ENCODE measurements around the gene NEXN.
"Not testable (repeated sequence)": the region's sequence is repeated elsewhere in the genome, so short reads cannot be mapped to it uniquely, and the experiment has no call there.

NEXN gene

DNA sequence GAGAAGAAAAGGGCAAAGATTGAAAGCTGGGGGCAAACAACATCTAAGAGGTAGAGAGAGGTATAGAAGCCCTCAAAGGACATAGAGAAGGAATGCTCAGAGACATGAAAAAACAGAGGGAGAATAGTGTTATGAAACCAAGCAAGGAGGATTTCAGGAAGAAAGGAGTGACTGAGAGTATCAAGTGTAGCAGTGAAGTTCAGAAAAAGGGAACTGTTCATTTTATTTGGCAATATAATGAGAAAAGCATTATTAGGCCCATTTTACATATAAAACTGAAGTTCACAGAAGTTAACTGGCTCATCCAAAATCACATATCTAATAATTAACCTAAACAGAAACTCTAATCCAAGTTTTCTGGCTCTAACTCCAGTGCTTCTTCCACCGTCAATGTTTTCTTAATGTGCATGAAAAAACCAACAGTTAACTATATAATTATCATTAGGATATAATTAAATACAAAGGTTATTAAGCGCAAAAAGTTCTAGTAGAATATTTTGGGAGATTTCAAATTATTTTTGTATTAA is 17.7 kb downstream of the NEXN start:
- no peak for DNase-seq (ENCODE audit: low read depth)

DNA sequence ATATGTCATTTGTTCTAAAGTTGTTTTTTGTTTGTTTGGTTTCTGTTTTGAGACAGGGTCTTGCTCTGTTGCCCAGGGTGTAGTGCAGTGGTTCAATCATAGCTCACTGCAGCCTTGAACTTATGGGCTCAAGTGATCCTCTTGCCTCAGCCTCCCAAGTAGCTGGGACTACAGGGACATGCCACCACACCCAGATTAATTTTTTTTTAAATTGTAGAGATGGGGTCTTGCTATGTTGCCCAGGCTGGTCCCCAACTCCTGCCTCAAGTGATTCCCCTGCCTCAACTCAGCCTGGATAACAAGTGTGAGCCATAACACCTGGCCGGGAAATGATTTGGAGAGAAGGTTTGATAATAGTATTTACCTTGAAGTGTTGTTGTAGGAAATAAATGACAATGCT is 18.2 kb downstream of the NEXN start:
- DNase-seq (ENCODE audit: low read depth): no peak

DNA sequence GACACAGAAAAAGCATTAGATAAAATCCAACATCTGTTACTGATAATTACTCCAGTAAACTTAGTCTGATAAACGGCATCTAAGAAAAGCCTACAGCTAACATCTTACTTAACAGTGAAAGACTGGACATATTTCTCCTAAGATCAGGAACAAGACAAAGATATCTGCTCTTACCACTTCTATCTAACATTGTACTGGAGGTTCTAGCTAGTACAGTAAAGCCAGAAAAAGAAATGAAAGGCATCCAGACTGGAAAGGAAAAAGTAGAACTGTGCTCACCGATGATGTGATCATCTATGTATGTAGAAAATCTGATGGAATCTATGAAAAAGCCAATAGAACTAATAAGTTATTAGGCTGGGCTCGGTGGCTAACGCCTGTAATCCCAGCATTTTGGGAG is 21.7 kb downstream of the NEXN start:
- no peak for DNase-seq (ENCODE audit: low read depth)

- not testable (repeated sequence) for DNase-seq (ENCODE audit: low read depth)
These were observed 30.5 kb downstream of the NEXN start for GRCh38 chr1:77918918-77919317.

- peak; percentile 25 for DNase-seq (ENCODE audit: low read depth)
These were observed 37.1 kb downstream of the NEXN start for GRCh38 chr1:77925518-77925917.

DNA sequence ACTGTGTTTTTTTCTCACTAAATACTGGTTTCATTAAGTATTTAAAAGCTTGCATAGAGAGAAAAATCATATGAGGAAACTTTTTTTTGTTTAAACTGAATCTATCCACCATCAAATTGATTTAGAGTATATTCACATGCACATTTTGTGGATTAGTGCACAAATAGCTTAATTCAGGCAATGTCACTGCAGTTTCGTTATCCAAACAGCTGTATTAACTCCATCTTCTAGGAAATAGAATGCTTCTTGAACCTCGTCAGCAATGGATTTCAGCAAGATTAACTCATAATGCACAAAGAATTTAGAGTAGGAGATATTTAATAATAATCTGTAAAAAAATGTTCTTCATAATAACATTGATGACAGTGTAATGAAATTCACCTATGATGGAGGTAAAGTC is 37.5 kb downstream of the NEXN start:
- no peak for DNase-seq (ENCODE audit: low read depth)

DNA sequence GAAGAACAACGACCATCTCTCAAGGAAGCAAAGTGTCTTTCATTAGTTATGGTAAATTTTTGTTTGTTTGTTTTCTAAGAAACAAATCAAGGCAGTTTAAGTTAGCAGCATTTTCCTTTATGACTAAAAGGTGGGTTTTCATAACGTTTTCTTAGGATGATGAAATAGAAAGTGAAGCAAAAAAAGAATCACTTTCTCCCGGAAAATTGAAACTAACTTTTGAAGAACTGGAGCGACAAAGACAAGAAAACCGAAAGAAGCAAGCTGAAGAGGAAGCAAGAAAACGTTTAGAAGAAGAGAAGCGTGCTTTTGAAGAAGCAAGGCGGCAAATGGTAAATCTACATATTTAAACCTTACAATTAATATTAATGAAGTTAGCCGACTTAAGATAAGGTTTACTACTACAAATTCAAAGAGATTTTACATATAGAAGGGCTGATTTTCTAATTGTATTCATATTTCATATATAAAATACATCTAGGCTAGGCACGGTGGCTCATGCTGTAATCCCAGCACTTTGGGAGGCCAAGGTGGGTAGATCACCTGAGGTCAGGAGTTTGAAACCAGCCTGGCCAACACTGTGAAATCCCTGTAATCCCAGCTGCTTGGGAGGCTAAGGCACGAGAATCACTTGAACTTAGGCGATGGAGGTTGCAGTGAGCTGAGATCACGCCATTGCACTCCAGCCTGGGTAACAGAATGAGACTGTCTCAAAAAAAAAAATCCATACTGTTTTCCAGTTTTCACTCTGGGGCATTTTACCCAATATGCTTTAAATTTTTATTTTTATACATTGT is 38.3 kb downstream of the NEXN start:
- no peak for DNase-seq (ENCODE audit: low read depth)

GRCh38 chr1:77927414-77927813 is 39.0 kb downstream of the NEXN start:
- no peak for DNase-seq (ENCODE audit: low read depth)

GRCh38 chr1:77929806-77930205 is 41.4 kb downstream of the NEXN start:
- no peak for DNase-seq (ENCODE audit: low read depth)

DNA sequence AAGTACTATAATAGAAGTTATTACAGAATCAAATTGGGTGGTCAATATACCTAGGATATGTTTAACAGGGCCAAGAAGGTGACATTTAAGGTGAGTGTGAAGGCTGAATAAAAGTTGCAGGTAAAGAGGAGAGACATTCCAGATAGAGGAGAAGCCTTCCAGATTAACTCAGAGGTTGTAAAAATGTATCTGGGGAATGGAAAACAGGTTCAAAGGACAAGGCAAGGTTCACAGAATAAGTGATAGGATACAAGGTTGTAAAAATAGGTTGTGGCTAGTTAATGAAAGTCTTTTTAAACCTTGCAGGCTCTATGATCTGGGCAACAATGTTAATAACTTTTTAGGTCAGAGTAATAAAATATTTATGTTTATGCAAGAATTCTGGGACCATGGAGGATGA is 50.2 kb downstream of the NEXN start:
- DNase-seq (ENCODE audit: low read depth): no peak

GRCh38 chr1:77940921-77941570 is 52.6 kb downstream of the NEXN start:
- no peak for DNase-seq (ENCODE audit: low read depth)

DNA sequence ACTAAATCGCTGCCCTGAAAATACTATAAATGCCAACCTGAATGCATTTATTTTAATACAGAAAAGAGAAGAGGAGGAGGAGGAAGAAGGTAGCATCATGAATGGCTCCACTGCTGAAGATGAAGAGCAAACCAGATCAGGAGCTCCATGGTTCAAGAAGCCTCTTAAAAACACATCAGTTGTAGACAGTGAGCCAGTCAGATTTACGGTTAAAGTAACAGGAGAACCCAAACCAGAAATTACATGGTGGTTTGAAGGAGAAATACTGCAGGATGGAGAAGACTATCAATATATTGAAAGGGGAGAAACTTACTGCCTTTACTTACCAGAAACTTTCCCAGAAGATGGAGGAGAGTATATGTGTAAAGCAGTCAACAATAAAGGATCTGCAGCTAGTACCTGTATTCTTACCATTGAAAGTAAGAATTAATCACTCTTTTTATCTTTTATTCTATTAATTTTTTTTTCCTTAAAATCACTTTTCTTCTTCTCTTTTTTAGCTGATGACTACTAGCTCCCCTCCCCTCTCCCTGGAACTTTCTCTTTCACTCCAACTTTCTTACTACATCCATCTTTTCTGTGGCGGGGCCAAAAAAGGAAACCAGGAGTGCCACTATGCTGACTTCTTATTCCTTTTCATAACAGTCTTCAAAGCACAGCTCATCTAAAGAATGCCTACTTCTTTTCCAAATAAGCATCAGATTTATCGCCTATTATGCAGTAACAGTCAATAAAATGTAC is 54.1 kb downstream of the NEXN start:
- no peak for DNase-seq (ENCODE audit: low read depth)

- no peak for DNase-seq (ENCODE audit: low read depth)
These were observed 56.9 kb downstream of the NEXN start for GRCh38 chr1:77945345-77945744.

DNA sequence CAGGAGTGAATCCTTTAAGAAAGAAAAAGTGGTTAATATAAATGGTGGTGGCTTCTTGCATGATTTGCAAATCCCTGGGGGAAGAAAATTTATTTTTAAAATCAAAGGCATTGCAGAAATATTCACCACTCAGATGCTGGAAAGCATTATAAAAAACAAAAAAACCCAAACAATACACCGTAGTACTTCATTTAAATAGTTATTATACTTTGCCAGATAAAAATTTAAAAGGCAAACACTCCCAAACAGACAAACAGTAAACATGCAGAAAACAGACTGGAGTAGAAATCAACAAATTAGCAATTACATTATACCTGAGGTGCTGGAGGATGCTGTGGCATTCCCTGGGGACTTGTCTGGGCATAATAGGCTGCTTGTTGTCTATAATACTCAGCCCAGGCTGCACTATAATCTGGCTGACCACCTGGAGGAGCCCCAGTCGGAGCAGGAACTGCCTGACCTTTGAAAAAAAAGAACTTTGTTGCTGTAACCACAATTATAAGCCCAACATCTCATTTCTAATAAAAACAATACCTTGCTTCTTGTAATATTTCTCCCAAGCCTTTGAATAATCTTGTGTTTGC is 60.5 kb downstream of the NEXN start:
- no peak for DNase-seq (ENCODE audit: low read depth)

DNA sequence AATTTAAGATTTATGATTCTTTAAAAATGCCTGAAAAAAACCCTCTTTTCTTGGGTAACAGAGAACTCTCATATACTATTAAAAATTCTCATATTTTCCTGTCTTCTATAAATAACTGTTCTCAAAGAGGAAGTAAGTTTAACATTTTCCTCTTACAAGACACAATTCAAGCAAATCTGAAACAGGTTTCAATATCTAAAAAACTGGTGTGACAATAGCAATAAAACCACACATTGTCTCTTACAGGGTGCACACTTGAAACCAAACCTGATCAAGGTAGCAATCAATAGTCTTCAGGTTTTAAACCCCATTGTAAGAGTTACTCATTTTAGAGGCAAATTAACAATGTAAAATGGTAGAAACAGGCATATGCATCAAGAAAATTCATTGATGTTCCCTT is 62.4 kb downstream of the NEXN start:
- no peak for DNase-seq (ENCODE audit: low read depth)

DNA sequence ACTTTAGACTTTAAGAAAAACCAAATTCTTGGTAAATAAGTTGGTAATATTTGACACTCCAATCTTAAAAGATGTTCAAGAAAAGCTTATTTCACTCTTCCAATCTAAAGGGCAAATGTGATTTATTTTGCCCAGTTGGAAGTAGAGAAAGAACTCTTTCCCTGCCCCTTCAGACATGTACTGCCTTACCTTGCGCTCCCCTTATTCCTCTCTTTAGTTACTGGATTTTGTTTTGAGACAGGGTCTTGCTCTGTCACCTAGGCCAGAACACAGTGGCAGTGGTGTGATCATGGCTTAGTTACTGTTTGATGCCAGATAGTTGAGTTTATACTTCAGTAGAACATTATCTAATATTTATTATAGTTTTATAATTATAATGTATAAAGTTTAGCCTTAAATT is 62.9 kb downstream of the NEXN start:
- DNase-seq (ENCODE audit: low read depth): no peak

DNA sequence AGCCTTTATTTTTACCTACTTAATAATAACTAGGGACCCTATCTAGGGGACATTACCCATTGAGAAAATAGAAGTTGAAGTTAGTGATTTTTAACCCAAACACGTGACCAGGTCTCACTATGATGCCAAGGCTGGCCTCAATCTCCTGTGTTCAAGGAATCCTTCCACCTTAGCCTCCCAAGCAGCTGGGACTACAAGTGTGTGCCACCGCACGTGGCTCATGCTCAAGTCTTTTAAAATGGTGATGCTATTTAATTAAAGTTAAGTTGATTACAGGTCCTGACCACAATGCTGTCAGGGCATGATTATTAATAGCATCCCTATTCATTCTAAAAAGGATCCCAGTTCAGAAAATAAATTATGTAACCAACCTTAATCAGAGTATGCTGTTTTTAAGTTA is 65.5 kb downstream of the NEXN start:
- no peak for DNase-seq (ENCODE audit: low read depth)

DNA sequence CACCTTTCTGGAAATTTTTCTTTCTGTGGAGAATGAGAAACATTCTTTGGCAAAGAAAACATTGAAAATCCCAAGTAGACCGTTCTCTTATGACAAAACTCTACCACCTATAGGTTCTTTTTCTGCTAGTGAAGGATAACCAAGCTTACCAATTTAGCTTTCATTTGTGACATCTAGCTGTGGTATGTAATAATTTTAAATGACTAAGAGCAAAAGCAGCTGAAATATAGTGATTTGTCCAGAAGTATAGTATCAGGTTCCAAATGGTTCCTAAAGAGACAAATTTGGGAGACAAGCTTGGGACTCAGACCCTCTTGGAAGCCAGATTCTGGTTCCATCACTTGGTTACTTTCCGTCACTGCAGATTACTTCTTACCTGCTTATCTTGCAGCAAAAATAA is 66.1 kb downstream of the NEXN start:
- no peak for DNase-seq (ENCODE audit: low read depth)

DNA sequence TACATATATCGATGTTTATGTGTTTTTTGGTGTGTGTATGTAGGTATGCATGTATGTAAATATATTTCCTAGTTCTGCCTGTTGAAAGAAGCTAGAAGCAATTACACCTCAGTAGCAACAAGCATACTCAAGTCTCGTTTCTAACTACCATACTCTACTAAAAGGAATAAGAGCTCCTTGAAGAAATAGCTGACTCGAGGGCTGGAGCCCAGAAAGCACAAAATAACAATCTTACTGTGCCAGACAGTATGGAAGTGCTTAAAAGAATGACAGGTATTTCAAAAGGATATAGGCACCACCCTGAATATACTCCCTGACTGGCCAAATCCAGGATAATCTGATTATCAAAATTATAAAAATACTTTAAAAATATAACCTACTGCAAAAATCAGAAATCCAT is 67.3 kb downstream of the NEXN start:
- no peak for DNase-seq (ENCODE audit: low read depth)

DNA sequence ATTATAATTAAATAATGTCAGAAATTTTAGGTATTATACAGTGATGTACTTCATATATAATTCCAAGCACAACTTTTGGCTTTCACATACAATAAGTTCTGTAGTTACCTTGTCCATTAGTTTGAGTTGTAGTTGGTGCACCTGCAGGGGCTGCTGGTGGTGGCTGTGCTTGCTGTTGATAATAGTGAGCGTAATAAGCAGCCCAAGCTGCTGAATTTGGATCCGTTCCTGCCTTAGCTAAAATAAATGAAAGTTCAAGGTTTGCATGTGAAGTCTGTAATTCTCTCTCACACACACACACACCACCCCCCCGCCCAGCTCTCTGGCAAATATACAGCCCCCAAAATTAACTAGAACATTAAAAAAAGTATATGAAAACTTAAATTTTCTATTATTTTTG is 68.0 kb downstream of the NEXN start:
- DNase-seq (ENCODE audit: low read depth): no peak

DNA sequence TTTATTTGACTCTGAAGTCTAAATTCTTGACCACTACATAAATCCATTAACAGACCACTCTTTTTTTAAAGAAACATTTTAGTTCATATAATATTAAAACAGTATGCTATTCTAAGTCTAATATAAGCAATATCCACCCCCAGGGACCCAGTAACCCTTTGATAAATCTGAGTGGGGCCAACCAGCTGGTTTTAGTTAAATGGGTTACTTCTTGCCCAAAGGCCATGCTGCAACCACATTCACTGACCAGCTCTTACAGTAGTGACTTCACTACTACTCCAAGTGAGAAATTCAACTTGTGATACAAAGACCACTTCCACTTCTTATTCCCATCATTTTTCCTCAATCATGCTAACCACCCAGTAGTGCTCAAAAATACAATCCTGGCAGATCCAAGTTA is 70.0 kb downstream of the NEXN start:
- DNase-seq (ENCODE audit: low read depth): no peak

DNA sequence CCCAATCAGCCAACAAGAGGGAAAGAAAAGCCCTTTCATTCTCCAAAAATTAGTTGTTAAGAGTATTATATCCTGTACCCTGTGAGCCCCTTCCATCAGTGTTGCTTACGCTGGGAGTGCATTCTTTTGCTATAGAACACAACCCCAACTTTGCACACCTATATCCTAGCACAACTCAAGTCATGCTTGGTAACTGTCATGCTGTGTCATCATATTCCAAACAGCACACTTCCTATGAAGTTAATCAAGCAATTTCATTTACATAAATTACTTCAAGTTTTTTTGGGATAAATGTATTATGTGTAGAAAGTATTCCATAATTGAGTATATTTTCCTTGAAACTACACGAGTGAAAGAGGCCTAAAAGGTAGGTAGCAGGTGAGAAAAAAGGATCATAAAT is 70.4 kb downstream of the NEXN start:
- DNase-seq (ENCODE audit: low read depth): no peak

GRCh38 chr1:77961392-77961791 is 73.0 kb downstream of the NEXN start:
- DNase-seq (ENCODE audit: low read depth): no peak
